Panc1 (cell line): Measurements from ENCODE around the gene PERCC1.

Experiments
- POLR2AphosphoS5 ChIP-seq: IDR thresholded peaks from 2 replicates; pipeline ENCODE4 v1.6.1; 2012; ENCODE audit warnings: mild to moderate bottlenecking, low read depth, low read length, moderate library complexity
- TF ChIP-seq, protein P1 (sequence below): fragments of 450-650 bp; IDR thresholded peaks from 2 replicates; pipeline ENCODE4 v1.5.1; 2017; ENCODE audit warnings: mild to moderate bottlenecking

DNA sequence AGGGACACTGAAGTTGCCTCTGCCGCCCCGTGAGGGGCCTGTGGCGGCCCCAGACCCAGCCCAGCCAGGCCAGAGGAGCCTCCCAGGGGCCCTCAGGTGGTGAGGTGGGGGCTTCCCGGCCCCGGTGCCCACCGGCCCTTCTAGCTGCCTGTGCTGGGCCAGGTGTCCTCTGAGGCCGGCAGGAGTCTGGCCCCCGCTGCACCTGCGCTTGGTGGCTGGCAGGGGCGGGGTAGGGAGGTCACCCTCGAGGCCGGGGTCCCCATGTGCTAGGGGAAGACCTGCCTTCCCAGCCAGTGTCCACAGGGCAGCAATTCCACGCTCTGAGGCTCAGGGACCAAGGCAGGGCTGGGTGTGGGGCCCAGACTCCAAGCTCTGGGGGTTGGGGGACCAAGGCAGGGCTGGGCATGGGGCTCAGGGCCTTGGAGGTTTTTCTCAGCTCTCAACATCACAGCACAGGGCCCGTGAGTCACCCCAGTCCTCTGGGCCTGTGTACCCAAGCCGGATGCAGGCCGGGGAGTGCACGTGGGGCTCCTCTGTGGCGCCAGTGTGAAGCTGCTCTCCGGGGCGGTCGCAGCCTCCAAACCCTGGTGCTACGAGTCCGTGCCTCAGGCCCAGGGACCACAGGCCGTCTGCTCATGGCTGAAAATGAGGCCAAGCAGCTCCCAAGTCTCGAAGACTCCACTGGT is 14.8 kb downstream of the PERCC1 start:
- TF ChIP-seq, protein P1, sequence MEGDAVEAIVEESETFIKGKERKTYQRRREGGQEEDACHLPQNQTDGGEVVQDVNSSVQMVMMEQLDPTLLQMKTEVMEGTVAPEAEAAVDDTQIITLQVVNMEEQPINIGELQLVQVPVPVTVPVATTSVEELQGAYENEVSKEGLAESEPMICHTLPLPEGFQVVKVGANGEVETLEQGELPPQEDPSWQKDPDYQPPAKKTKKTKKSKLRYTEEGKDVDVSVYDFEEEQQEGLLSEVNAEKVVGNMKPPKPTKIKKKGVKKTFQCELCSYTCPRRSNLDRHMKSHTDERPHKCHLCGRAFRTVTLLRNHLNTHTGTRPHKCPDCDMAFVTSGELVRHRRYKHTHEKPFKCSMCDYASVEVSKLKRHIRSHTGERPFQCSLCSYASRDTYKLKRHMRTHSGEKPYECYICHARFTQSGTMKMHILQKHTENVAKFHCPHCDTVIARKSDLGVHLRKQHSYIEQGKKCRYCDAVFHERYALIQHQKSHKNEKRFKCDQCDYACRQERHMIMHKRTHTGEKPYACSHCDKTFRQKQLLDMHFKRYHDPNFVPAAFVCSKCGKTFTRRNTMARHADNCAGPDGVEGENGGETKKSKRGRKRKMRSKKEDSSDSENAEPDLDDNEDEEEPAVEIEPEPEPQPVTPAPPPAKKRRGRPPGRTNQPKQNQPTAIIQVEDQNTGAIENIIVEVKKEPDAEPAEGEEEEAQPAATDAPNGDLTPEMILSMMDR: no peak
- TF ChIP-seq POLR2AphosphoS5: no peak
